NCI-H2227 (cell line): Measurements from ENCODE around the gene VKORC1.
A peak's percentile ranks its signal among the peaks of the same experiment; 100 is the strongest.

Source experiments
- DNase-seq: peaks from one replicate; lab custom pipeline; 2025; ENCODE audit not compliant: unreplicated experiment; lab: John Stamatoyannopoulos, UW

Gene VKORC1

DNA sequence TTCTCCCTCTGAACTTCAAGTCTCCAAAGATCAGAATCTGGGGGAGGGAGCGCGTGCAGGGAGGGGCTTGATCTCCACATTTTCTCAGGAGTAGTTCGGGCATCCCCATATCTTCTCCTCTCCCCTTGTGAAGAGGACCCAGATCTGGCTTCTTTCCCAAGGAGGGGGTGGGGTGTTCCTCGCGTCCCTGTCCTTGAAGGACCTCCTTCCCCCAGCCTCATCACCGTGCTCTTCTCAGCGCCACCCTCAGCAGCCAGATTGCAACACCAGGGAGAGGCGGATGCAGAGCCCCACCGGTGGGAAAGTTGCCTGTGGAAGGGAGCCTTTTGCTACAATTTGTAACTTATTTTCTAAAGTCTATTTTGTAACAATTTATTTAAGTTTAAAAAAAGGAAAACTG lies 11.5 kb downstream of the VKORC1 start:
- DNase-seq: peak; percentile 45

DNA sequence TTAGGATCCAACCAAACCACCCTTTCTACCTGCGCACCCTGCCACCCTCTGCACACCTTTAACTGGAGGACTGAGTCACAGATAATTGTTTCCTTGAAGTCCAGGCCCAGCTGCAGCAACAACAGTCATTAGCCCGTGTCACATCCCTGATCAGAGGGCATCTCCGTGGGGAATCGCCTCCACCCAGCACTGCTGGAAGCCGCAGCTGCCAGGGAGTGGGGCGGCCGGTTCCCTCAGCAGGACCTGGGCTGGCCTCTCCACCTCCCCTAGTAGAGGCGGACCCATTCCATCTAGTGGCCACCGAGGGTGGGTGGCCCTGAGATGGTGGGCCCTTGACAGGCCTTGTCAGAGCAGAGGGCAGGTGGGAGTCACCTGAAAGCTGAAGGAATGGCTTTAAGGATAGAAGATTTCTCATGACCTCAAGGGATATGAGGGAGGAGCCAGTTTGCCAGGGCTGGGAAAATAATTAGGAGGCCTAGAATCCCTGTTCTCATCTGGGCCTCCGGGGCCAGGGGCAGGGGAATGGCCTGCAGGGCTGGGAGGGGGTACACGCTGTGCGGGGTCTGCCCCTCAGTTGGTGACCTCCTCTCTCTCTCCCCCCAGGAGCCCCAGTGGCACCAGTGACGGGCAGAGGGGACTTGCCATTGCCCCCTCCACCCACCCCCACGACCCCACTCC lies 12.1 kb downstream of the VKORC1 start:
- DNase-seq: peak; percentile 22

GRCh38 chr16:31081428-31082351 lies 12.9 kb downstream of the VKORC1 start:
- no peak for DNase-seq

DNA sequence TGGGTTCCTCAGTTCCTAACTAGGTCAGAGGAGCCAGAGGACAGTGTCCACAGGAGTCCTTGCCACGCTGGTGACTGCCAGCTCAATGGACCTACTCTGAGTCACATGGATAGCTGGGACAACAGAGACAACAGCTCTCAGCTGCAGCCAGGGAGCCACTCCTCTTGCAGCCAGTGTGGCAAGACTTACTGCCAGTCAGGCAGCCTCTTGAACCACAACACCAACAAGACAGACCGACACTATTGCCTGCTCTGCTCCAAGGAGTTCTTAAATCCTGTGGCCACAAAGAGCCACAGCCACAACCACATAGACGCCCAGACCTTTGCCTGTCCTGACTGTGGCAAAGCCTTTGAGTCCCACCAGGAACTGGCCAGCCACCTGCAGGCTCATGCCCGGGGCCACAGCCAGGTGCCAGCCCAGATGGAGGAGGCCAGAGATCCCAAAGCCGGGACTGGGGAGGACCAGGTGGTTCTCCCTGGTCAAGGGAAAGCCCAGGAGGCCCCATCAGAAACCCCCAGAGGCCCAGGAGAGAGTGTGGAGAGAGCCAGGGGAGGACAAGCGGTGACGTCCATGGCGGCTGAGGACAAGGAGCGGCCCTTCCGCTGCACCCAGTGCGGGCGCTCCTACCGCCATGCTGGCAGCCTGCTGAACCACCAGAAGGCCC lies 13.7 kb downstream of the VKORC1 start:
- DNase-seq: no peak

- no peak for DNase-seq
These were observed 14.5 kb downstream of the VKORC1 start for GRCh38 chr16:31080035-31080629.

DNA sequence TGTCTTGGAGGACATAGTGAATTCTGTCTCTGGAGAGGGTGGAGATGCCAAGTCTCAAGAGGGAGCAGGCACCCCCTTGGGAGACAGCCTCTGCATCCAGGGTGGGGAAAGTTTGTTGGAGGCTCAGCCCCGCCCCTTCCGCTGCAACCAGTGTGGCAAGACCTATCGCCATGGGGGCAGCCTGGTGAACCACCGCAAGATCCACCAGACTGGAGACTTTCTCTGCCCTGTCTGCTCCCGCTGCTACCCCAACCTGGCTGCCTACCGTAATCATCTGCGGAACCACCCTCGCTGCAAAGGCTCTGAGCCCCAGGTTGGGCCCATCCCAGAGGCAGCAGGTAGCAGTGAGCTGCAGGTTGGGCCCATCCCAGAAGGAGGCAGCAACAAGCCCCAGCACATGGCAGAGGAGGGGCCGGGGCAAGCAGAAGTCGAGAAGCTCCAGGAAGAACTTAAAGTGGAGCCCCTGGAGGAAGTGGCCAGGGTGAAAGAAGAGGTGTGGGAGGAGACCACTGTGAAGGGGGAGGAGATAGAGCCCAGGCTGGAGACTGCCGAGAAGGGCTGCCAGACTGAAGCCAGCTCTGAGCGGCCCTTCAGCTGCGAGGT lies 15.2 kb downstream of the VKORC1 start:
- no peak for DNase-seq

- DNase-seq: no peak
These were observed 15.8 kb downstream of the VKORC1 start for GRCh38 chr16:31078597-31079341.

- DNase-seq: no peak
These were observed 16.8 kb downstream of the VKORC1 start for GRCh38 chr16:31077592-31078396.

DNA sequence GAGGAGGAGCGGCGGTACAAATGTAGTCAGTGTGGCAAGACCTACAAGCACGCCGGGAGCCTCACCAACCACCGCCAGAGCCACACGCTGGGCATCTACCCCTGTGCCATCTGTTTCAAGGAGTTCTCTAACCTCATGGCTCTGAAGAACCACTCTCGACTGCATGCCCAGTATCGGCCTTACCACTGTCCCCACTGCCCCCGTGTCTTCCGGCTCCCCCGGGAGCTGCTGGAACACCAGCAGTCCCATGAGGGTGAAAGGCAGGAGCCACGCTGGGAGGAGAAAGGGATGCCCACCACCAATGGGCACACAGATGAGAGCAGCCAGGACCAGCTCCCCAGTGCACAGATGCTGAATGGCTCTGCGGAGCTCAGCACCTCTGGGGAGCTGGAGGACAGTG lies 17.6 kb downstream of the VKORC1 start:
- DNase-seq: no peak

DNA sequence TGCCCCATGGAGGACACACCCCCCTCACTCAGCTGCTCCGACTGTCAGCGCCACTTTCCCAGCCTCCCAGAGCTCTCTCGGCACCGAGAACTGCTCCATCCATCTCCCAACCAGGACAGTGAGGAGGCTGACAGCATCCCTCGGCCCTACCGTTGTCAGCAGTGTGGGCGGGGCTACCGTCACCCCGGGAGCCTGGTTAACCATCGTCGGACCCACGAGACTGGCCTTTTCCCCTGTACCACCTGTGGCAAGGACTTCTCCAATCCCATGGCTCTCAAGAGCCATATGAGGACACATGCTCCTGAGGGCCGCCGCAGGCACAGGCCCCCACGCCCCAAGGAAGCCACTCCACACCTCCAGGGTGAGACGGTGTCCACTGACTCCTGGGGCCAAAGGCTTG lies 18.3 kb downstream of the VKORC1 start:
- no peak for DNase-seq

DNA sequence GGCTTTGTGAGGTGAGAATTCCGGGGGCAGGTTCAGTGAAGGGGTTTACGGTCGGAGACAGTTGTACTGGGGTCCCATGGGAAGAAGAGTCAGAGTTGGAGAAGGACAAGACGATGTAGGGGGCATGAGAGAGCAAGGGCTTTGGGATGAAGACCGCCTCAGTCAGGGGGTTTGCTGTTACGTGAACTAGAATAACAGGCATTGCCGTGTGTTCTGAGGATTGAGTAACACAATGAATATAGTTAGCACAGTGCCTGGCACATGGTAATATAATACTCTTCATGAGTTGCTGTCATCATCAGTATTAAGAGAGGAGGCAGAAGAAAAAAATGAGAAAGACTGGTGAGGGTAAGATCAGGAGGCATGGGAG lies 19.8 kb downstream of the VKORC1 start:
- no peak for DNase-seq

DNA sequence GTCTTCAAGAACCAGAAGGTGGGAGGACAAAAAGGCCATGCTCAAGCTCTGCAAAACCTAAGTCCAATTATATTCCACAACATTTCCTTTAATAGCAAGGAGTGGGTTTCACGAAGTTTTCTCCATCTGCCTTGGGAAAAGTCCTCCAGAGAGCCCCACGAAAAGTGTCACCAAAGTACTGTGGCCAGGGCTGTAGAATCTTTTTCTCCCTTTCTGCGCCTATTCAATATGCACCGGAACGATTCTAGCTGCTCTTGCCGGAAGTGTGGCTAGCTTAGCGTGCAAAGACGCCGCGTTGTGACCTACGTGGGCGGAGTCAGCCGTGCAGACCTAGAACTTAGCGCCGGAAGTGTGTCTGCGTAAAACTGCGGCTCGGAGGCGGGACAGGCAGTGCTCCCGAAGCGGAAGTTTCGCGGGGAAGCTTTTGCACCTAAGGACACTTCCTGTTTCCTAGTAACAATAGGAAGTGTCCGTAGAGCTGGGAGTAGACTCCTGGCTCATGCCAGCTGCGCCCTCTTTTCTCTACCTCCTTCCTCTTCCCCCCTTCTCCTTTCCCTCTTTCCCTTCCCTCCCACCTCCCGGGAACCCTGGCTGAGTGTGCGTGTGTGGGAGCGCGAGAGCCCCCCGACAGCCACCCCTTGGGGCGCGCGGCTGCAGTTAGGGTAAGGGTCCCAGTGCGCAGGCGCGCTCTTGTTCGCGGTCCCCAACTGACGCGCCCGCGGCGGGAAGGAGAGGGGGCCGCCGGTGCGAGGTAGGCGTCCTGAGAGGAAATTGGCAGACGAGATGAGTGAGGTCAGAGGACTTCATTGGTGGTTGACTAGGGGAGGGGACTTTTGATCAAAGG lies 20.4 kb downstream of the VKORC1 start, which contains the start of the genes ZNF646 and ZNF668:
Gene ZNF646 (plus strand): TSS at position 453 of the 844 bp plus-strand sequence. CDS start 1,903 bp downstream, outside the sequence.
Gene ZNF668 (minus strand): TSS at position 271 of the 844 bp plus-strand sequence. CDS start 9,781 bp downstream, outside the sequence.
- peak; percentile 100 for DNase-seq

DNA sequence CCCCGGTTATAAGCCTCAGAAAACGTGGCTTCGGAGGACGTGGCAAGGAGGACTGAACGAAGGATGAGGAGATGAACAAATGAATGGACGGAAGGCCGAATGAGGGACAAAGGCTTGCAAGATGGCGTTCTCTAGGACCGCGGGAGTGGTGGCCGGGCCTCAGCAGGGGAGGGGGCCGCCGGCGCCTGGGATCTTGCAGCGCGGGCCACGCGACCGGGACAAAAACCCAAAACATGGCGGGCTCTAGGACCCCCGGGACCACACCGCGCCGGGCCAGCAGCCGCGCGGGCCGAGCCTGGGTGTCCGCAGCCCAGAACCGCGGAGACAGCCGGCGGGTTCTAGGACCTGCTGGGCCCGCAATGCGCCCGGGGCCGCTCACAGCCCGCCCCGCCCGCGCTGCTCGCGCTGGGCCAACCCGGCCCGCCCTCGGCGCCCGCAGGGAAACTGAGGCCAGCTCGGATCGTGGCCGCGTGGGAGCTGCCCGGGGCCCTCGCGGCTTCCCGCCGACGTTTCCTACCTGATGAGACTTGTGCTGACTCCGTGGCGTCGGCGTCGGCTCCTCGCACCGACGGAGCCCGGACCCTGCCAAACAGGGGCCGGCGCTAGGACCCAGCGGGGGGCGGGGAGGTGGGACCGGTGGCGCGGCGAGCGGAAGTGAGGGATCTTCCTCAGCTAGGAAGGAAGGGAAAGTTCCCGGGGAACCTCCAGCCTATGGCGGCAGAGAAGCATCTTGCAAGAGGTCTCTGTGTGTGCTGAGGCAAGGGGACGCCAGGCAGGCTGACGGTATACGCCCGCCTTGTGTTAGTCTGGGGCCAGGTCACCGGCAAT lies 21.2 kb downstream of the VKORC1 start:
- peak; percentile 93 for DNase-seq

DNA sequence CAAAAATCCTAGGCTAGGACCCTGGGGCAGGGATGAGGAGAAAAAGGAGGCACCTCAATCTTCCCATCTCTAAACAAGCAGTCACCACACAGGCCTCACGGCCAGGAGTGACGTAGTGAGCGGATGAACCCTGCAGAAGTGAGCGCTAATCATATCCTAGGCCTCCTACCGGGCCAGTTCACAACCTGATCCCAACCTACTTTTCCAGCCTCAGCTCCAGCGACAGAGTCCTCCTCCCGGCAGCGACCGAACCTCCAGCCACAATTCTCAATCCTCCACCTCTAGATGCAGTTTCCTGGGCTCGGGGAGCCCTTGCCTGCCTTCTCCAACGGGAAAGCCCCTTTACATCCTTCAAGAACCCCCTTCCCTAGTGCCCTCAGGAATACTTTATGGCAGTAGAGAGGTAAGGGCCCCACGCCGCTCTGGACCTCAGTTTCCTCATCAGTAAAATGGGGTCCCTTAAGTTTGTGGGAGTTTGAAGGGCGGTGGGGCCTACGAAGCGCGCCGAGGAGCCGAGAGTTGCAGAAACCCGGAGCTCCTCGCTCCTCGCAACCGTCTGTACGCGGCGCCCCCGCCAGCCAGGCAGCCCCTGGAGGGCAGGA lies 22.0 kb downstream of the VKORC1 start:
- peak; percentile 35 for DNase-seq

- DNase-seq: no peak
These were observed 22.7 kb downstream of the VKORC1 start for GRCh38 chr16:31071861-31072260.

- no peak for DNase-seq
These were observed 27.3 kb downstream of the VKORC1 start for GRCh38 chr16:31067342-31067741.

DNA sequence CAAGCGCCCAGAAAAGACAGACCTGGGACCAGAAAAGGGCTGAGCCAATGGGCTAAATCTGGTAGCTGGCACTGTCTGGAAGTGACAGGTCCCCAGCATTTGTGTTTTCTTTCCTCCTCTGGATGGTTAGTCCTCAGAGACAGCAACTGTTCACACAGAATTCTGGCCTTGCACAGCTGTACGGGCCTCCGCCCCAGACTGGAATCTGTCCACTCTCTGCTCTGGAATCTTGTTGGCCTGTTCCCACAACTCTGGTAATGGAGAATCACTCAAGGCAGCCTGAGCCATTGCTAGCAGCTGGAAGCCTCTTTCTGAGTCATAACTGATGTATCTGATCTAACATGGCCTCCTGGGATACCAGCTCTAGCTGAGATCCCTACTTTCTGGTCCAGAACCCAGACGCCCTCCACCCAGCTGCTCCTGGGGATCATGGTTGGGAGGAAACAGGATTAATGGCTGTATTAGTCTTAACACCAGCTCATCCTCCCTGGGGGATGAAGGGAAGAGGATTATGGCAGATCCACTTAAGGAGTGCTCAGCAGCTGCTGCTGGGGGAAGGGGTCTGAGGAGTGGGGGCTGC lies 29.6 kb downstream of the VKORC1 start:
- DNase-seq: no peak
